ENCODE measurements around the gene MAG. TPM values are rescaled to one million over a fixed set of nuclear protein-coding genes. Genes with fewer than 3 reads are reported as not detected.

MAG gene
- total and polyA plus RNA-seq, 9 of the 15 experiments (the other 6 are each of a cell fraction or from before 2014, with no cell fraction given) = 0.11 to 10.0 (median 1.6) TPM

DNA sequence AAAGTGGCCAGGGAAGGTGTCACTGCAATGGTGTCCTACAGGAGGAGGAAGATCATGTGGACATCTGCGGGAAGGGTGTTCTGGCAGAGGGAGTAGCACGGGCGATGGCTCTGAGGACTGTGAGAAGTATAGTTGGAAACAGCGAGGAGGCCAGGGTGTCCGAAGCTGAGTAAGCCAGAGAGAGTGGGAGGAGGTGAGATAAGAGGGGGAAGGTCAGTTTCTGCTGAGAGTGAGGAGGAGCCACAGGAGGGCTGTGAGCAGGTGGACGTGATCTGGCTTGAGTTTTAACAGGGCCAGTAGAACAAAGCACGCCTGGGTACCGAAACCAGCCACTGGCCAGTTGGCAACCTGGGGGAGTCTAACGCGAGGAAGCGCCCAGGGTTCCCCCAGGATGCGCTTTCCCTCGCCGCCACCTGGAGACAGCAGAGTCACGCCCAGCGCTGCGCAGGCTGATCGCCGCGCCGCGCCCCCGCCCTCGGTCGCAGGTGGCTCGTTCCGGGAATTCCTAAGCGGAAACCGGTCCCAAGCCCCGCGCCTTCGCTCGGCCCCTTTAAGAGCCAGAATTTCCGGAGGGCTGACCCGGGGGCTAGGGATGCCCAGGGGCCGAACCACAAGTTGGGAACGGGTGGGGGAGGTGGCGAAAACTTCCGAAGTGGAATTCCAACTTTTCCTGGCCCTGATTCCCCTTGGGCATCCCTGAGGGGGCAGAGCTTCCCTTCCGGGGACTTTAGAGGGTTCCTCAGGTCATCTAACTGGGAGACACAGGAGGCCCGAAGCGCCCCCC lies 44.2 kb upstream of the MAG start (continued):
- no peak for TF ChIP-seq HNRNPK (IDR thresholded peaks at IDR 0.05; ENCODE audit: low read depth, low read length, poor library complexity, severe bottlenecking)
- no peak for TF ChIP-seq HNRNPL (IDR thresholded peaks at IDR 0.05; ENCODE audit: low read depth, low read length)
- TF ChIP-seq ZNF408 (CRISPR knock-in tag; IDR thresholded peaks at IDR 0.05; ENCODE audit: low read depth) = no peak
- TF ChIP-seq ARID2 (IDR thresholded peaks at IDR 0.05) = no peak; the same call in 1 of the 2 replicates
- TF ChIP-seq CTCF (IDR thresholded peaks at IDR 0.05 in 2 of 3, conservative IDR thresholded peaks at IDR 0.05 in 1 of 3; ENCODE audit: insufficient read depth in 2 of 3, low read depth in 1 of 3, low read length in 3 of 3) = peak; percentile 66 to 77 (median 67)
- TF ChIP-seq AFF4 (CRISPR knock-in tag; IDR thresholded peaks at IDR 0.05) = no peak; the same call in 1 of the 2 replicates
- no peak for TF ChIP-seq RBM15 (IDR thresholded peaks at IDR 0.05; ENCODE audit: insufficient read depth, low read length)
- no peak; the same call in 1 of the 2 replicates for TF ChIP-seq CHD2 (IDR thresholded peaks at IDR 0.05; ENCODE audit: low read depth, low read length)
- TF ChIP-seq FOXA1 (IDR thresholded peaks at IDR 0.05; ENCODE audit: borderline replicate concordance) = no peak
- TF ChIP-seq PHF8 (IDR thresholded peaks at IDR 0.05; ENCODE audit: borderline replicate concordance, low read length) = peak; percentile 37; the same call in 1 of the 2 replicates
- 0 out of 2 replicates have a peak, but pooled peaks have one; percentile 10 for TF ChIP-seq EHMT2 (IDR thresholded peaks at IDR 0.05)
- TF ChIP-seq MCM3 (IDR thresholded peaks at IDR 0.05) = no peak
- TF ChIP-seq, protein P1, sequence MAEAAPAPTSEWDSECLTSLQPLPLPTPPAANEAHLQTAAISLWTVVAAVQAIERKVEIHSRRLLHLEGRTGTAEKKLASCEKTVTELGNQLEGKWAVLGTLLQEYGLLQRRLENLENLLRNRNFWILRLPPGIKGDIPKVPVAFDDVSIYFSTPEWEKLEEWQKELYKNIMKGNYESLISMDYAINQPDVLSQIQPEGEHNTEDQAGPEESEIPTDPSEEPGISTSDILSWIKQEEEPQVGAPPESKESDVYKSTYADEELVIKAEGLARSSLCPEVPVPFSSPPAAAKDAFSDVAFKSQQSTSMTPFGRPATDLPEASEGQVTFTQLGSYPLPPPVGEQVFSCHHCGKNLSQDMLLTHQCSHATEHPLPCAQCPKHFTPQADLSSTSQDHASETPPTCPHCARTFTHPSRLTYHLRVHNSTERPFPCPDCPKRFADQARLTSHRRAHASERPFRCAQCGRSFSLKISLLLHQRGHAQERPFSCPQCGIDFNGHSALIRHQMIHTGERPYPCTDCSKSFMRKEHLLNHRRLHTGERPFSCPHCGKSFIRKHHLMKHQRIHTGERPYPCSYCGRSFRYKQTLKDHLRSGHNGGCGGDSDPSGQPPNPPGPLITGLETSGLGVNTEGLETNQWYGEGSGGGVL (CRISPR knock-in tag; IDR thresholded peaks at IDR 0.05) = no peak
- TF ChIP-seq, protein P2, sequence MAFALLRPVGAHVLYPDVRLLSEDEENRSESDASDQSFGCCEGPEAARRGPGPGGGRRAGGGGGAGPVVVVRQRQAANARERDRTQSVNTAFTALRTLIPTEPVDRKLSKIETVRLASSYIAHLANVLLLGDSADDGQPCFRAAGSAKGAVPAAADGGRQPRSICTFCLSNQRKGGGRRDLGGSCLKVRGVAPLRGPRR (CRISPR knock-in tag; IDR thresholded peaks at IDR 0.05) = no peak
- no peak for TF ChIP-seq ZNF511 (CRISPR knock-in tag; IDR thresholded peaks at IDR 0.05)
- no peak for TF ChIP-seq ZNF277 (CRISPR knock-in tag; IDR thresholded peaks at IDR 0.05; ENCODE audit: borderline replicate concordance)

Measured in K562 (cell line).